GM13977 (cell line): Measurements from ENCODE around the gene CTU2.

Source experiments
- DNase-seq: peaks from one replicate; pipeline ENCODE4 v3.0.0; 2012; ENCODE audit warnings: low spot score
- in situ Hi-C: fragments of 300-500 bp; cut with MboI; formaldehyde crosslinking; loops from one replicate; pipeline ENCODE4 v1.12.0; 2022; ENCODE audit warnings: low sequenced_read_pairs, low pct_unique_long_range_greater_than_20kb, mixed read lengths, inconsistent platforms; ENCODE audit not compliant: unreplicated experiment
- TF ChIP-seq, protein P1 (sequence below): IDR thresholded peaks from 2 replicates; pipeline ENCODE4 v1.5.1; 2012; ENCODE audit warnings: mild to moderate bottlenecking, control low read depth; ENCODE audit not compliant: insufficient read depth; ENCODE audit errors: extremely low read depth, missing control alignments

The CTU2 gene

DNA sequence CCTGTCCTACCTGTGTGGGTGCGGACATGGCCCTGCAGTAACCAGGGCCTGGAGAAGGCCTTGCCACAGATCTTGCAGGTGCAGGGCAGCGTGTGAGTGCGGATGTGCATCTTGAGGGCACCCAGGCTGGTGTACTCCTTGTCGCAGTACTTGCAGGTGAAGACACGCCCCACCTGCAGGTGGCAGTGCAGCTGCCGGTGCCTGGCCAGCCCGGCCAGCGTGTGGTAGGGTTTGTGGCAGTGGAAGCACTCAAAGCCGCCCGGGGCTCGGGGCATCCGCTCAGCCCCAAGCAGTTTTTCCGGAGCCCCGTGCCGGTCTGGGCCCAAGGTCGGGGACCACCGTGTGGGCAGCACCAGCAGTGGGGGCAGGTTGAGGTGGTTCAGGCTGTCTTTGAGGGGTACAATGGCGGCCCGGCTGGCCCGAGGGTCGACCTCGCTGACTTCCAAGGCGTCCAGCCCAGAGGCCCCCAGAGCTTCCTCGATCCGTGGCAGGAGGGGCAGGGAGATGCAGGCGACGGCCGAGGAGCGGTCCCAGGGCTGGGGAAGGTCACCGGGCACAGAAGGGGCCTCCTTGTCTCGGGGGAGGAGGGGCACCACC is 25.1 kb upstream of the CTU2 start:
- DNase-seq: peak; percentile 79
- in situ Hi-C loops: no loop called here
- TF ChIP-seq, protein P1, sequence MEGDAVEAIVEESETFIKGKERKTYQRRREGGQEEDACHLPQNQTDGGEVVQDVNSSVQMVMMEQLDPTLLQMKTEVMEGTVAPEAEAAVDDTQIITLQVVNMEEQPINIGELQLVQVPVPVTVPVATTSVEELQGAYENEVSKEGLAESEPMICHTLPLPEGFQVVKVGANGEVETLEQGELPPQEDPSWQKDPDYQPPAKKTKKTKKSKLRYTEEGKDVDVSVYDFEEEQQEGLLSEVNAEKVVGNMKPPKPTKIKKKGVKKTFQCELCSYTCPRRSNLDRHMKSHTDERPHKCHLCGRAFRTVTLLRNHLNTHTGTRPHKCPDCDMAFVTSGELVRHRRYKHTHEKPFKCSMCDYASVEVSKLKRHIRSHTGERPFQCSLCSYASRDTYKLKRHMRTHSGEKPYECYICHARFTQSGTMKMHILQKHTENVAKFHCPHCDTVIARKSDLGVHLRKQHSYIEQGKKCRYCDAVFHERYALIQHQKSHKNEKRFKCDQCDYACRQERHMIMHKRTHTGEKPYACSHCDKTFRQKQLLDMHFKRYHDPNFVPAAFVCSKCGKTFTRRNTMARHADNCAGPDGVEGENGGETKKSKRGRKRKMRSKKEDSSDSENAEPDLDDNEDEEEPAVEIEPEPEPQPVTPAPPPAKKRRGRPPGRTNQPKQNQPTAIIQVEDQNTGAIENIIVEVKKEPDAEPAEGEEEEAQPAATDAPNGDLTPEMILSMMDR: peak; percentile 71

DNA sequence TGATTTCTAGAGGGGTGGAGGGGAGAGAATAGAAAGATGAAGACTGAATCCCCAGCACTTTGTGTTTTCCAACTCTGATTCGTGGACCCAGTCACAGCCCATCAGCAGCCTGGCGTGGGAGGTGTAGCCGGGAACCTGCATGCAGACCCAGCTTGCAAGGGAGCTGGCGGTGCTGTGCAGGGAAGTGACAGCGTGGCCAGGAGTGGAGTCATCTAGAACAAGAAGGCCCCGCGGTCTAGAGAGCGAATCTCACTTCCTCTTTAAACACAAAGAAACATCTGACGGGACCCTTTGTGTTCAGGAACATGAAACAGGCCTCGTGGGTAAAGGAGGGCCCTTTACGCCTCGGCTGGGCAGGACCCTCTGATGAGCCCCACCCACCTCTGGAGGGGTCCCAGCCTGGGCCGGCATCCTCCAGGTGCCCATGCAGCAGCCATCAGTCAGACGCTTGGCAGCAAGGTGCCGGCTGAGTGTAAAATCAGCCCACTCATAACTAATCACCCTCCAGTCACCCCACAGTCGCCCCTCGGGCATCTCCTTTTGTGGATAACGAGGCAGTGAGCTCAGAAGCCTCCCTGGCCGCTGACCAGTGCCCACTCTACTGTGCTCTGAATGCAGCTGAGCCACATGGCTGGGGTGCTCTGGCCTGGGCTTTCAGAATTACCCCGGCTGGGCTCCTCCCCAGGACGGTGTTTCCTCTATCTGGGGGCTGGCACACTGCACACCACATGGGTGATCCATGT is 24.4 kb upstream of the CTU2 start:
- TF ChIP-seq, protein P1: no peak
- peak; percentile 93 for DNase-seq
- in situ Hi-C loops: no loop called here

DNA sequence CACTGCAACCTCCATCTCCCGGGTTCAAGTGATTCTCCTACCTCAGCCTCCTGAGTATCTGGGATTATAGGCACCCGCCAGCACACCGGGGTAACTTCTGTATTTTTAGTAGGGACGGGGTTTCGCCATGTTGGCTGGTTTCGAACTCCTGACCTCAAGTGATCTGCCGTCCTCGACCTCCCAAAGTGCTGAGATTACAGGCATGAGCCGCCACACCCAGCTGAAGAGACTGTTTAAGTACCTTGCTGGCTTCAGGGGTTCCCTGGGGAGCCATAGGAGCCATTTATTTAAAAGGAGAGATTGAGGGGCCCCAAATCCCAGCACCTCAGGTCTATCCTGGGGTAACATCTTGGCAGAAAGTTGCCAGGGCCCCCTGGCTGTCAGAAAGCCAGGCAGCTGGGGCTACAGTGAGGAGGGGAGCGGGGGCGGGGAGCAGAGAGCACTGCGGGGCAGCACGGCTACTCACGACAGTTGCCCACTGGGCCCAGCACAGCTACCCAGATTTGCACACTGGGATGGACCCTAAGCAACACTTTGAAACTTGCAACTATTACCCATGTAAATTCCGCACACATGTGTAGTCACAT is 21.6 kb upstream of the CTU2 start:
- in situ Hi-C loops: no loop called here
- DNase-seq: no peak
- TF ChIP-seq, protein P1: no peak

DNA sequence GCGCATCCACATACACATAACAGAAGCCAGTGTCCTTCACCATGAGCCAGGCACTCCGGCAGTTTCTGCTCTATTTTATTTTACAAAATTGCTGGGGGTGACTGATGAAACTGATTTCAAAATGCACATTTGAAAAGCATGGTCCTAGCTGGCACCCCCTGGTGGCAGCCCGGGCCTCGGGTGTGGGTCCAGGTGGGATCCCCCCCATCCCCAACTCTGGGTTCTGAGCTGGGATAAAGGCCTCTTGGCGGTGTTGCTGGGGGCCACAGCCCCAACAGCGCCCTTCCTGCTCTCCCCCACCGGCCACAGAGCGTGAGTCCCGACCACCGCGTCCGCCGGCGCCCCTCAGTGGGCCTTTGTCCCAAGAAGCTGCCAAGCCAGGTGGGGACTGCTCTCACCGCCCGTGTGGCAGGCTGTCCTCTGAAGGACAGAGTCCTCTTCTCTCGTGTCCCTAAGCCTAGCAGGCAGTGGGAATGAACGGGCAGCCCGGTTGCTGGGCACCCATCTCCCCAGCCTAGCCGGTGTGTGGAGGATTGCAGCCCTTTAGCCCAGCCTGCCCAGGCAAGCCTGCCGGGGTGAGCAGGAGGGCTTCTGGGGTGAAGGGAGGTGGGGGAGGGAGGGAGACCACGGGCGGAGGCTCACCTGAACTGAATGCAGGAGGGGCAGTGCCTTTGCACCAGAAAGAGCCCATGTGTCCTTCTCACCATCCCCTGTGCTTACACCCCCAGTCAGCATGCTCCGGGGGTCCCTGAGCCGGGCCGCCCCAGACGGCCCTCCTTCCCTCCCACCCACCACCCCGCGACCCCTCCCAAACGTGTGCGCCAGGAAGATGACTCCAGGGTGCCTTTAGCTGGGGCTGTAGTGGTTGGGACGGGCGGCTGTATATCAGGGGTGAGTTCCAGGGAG is 20.9 kb upstream of the CTU2 start:
- peak; percentile 71 for DNase-seq
- TF ChIP-seq, protein P1: peak; percentile 61
- in situ Hi-C loops: no loop called here

DNA sequence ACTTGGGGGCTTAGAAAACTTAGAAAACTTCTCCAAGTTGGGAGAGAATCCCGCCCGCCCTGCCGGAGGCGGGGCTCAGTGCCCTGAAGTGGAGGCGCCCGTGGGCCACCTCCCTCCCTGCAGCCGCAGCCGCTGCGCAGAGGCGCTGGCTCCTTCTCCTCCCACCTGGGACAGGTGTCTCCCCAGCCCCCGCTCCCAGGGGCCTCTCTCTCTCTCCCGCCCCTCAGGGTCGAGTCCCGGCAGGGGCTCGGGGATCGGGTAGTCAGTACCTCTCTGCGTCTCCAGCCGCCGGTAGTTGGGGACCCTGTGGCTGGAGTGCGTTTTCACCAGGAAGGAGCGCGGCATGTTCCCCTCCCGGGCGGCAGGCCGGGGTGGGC is 20.3 kb upstream of the CTU2 start:
- TF ChIP-seq, protein P1: no peak
- in situ Hi-C loops: no loop called here
- DNase-seq: peak; percentile 60

DNA sequence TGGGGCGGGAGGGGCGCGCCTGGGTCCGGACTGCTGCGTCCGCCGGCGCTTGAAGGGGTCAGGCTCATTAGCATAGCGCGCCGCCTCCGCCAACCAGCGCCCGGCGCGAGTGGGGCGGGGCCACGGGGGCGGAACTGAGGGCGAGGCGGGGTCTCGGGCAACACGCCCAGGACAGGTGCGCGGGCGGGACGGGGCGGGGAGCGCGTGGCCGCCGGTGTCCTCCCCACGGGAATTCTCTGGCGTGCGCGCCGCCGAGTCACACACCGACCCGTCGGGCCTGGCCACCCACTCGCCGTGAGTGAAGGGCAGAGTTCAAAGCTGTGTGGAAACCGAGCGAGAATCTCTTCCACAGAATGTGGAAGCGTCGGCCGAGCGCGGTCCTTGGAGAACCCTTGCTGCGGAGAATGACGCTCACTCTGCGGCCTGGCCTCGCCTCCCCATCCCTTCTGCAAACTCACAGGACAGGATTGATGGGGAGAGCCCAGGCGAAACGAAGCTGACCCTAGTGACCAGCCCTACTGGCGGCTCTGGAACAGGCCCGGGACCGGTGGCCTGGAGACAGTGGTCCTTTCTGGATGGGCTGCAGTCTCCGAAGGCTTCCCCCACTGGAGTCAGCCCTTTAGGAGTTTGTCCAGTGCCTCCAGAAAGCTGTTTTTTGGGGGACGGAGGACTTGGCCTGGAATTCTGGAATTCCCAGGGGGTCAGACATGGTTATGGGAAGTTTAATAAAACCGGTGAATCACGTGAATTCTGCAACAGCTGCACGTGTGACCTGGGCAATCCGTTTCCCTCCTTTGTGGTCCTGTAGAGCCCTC is 19.7 kb upstream of the CTU2 start, which contains the start of gene SNAI3:
Gene SNAI3, minus strand, starts transcription at position 69 of the 815 bp plus-strand sequence. CDS start 101 bp downstream, outside the sequence.
- in situ Hi-C loops: no loop called here
- TF ChIP-seq, protein P1: no peak
- peak; percentile 98 for DNase-seq
